Activated naive CD4-positive, alpha-beta T cell treated with anti-CD3 and anti-CD28 coated beads, Interleukin-2, amount 10 ng/mL, durations not matched to agents 5 hours and 36 hours (primary cell): ENCODE results near the gene CELSR1. TPM values are rescaled to one million over a fixed set of nuclear protein-coding genes. Genes with fewer than 3 reads are reported as not detected.

Experiments used
- total RNA-seq, 2 experiments: library from RNA; stranded (reverse); gene quantifications; one replicate each; pipeline ENCODE4 v1.2.3, GENCODE V29; 2021

Gene CELSR1, protein sequence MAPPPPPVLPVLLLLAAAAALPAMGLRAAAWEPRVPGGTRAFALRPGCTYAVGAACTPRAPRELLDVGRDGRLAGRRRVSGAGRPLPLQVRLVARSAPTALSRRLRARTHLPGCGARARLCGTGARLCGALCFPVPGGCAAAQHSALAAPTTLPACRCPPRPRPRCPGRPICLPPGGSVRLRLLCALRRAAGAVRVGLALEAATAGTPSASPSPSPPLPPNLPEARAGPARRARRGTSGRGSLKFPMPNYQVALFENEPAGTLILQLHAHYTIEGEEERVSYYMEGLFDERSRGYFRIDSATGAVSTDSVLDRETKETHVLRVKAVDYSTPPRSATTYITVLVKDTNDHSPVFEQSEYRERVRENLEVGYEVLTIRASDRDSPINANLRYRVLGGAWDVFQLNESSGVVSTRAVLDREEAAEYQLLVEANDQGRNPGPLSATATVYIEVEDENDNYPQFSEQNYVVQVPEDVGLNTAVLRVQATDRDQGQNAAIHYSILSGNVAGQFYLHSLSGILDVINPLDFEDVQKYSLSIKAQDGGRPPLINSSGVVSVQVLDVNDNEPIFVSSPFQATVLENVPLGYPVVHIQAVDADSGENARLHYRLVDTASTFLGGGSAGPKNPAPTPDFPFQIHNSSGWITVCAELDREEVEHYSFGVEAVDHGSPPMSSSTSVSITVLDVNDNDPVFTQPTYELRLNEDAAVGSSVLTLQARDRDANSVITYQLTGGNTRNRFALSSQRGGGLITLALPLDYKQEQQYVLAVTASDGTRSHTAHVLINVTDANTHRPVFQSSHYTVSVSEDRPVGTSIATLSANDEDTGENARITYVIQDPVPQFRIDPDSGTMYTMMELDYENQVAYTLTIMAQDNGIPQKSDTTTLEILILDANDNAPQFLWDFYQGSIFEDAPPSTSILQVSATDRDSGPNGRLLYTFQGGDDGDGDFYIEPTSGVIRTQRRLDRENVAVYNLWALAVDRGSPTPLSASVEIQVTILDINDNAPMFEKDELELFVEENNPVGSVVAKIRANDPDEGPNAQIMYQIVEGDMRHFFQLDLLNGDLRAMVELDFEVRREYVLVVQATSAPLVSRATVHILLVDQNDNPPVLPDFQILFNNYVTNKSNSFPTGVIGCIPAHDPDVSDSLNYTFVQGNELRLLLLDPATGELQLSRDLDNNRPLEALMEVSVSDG (N-terminal part only)
- under 1 TPM; 0.15 to 0.24 TPM for total RNA-seq

DNA sequence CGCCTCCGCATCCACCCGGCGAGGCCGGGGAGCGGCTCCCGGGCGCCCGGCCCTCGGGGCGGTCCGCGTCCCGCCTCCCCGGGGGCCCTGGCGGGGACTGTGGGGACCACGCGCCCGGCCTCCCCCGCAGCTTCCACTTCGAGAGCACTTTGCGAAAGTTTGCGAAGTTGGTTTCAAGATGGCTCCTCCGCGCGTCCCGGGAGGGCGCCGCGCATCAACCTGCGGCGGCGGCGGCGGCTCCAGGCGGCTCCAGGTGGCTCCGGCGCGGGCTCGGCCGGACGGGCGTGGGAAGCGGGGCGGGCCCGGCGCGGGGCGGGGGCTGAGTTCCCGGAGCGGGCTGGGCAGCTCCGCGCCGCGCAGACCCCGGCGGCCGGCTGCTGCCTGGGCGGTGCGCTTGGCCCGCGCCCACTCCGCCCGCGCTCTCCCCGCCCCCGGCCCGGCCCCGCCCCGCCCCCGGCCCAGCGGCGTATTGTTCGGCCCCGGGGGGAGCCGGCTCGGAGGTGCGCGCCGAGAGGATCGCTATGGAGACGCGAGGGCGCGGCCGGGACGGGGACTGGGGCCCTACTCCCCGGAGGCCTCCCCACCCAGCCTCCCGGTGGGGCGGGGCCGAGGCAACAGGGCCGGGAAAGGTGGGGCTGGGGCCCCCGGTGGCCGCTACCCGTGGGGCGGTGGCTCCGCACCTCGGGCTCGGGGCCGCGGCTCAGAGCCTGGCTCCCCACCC lies at the start of gene CELSR1:
Gene CELSR1 (minus strand): TSS at position 396 of the 721 bp plus-strand sequence. CDS start 450 bp downstream, outside the sequence.

DNA sequence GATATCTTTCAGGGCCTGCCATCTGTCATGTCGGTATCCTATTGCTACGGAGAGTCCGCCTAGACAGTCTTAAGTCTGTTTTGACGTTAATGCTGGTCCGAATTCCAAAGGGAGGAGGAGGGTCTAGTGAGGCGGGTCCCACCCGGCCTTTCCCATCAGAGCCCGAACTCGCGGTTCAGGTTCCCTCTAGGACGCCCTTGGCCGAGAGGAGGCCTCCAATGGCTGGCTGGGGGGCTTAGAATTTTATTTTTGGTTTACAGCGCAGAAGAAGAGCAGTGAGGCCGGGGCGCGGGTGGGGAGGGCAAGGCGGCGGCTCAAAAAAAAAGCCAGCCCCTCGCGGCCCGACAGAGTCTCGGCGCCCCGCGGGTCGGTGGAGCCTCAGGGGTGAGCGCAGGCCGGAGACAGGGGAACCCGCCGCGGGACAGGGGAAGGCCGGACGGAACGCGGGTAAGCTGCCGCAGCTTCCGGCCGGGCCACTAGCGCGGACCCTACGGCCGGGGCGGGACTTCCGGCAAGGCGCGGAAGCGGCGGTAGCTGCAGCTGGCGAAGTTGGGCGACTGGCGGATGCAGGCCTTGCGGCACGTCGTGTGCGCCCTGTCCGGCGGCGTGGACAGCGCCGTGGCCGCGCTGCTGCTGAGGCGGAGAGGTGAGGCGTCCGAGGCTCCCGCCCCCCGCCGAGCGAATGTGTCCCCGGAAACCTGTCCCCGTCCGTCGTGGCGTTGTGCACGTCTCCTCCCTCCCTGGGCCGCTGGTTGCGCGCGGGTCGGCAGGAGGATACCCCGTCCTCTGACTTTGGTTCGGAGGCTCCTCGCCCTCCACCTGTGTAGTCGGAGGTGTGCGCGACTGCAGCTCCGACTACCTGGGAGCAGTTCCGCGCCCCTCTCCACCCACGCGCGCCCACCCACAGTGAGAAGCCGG lies 202.0 kb downstream of the CELSR1 start, which contains the start of gene TRMU:
Gene TRMU (plus strand): TSS at position 514 of the 918 bp plus-strand sequence. CDS start 51 bp downstream, at position 565.

Other genes with a start within 250 kb of the CELSR1 start
- gene GTSE1, start 240.8 kb downstream of the CELSR1 start, total RNA-seq: 10 to 100 TPM; 63.6 to 64.7 TPM
- 10 to 100 TPM; 62.8 to 68.6 TPM for gene TRMU, start 201.9 kb downstream of the CELSR1 start, total RNA-seq
- 10 to 100 TPM; 48.1 to 54.4 TPM for gene GRAMD4, start 82.8 kb upstream of the CELSR1 start, total RNA-seq
- 10 to 100 TPM; 67.1 to 71.8 TPM for gene CERK, start 200.6 kb upstream of the CELSR1 start, total RNA-seq
- 10 to 100 TPM; 32.9 to 34.8 TPM for gene TBC1D22A, start 225.0 kb upstream of the CELSR1 start, total RNA-seq